ENCODE measurements around the gene WASF1.

Gene WASF1

GRCh38 chr6:110116258-110116657 is 63.2 kb downstream of the WASF1 start:
- no peak overlapping the region for H3K23ac ChIP-seq (ENCODE audit: low read length in 2 of 2)
- peaks cover 6% of the 10 kb centered on the region for H3K79me1 ChIP-seq (replicated peaks; ENCODE audit: low read length, poor library complexity, severe bottlenecking)
- no peak overlapping the region for H3K9ac ChIP-seq (ENCODE audit: low read length)
- no peaks in the 10 kb centered on the region for H3K27me3 ChIP-seq (ENCODE audit: control insufficient read depth in 1 of 2, insufficient read depth in 1 of 2, low read length in 2 of 2)
- peaks cover 0 to 19% of the 10 kb centered on the region in 2 experiments for H3K36me3 ChIP-seq (ENCODE audit: control insufficient read depth in 1 of 2, insufficient read depth in 2 of 2, low read depth in 1 of 2, low read length in 2 of 2)
- peaks cover 3% of the 10 kb centered on the region for H3K9me3 ChIP-seq (ENCODE audit: control insufficient read depth, low read length)
- H2BK120ac ChIP-seq (ENCODE audit: low read depth, low read length): no peak overlapping the region
- H3K14ac ChIP-seq (ENCODE audit: low read length in 2 of 2): no peak overlapping the region
- no peak overlapping the region for H2BK15ac ChIP-seq (ENCODE audit: low read depth, poor library complexity, severe bottlenecking)
- no peak overlapping the region for H4K8ac ChIP-seq (ENCODE audit: low read length)
- H4K91ac ChIP-seq (ENCODE audit: low read length): no peak overlapping the region
- no peaks in the 10 kb centered on the region for H3K4me1 ChIP-seq (ENCODE audit: control insufficient read depth, insufficient read depth, low read depth, low read length)
- no peak overlapping the region for H3K4ac ChIP-seq (ENCODE audit: low read depth in 1 of 2, low read length in 2 of 2)
- H2AK5ac ChIP-seq (ENCODE audit: low read length, severe bottlenecking): no peak overlapping the region
- H3K27ac ChIP-seq (ENCODE audit: low read length, poor library complexity, severe bottlenecking): no peak overlapping the region
- no peak overlapping the region for H3K18ac ChIP-seq (ENCODE audit: low read depth in 1 of 2, low read length in 2 of 2)
- no peak overlapping the region for H2AFZ ChIP-seq (ENCODE audit: low read depth, low read length)
- no peak for DNase-seq
- H2BK5ac ChIP-seq (ENCODE audit: low read depth, low read length, poor library complexity, severe bottlenecking): no peak overlapping the region
- 70% methylated on average over 8 of the region's 8 CpGs for WGBS
- no peak overlapping the region for H3K4me2 ChIP-seq (ENCODE audit: low read length, poor library complexity, severe bottlenecking)
- H2BK12ac ChIP-seq (ENCODE audit: low read length in 2 of 2): no peak overlapping the region
- H3K4me3 ChIP-seq (ENCODE audit: insufficient read depth in 1 of 2, low read depth in 1 of 2, low read length in 2 of 2): no peak overlapping the region

GRCh38 chr6:110114004-110114403 is 65.5 kb downstream of the WASF1 start:
- H3K4ac ChIP-seq (ENCODE audit: low read depth in 1 of 2, low read length in 2 of 2): no peak overlapping the region
- no peak overlapping the region for H2AFZ ChIP-seq (ENCODE audit: low read depth, low read length)
- H2BK5ac ChIP-seq (ENCODE audit: low read depth, low read length, poor library complexity, severe bottlenecking): no peak overlapping the region
- no peak overlapping the region for H3K27ac ChIP-seq (ENCODE audit: low read length, poor library complexity, severe bottlenecking)
- no peak overlapping the region for H2BK120ac ChIP-seq (ENCODE audit: low read depth, low read length)
- no peak overlapping the region for H3K14ac ChIP-seq (ENCODE audit: low read length in 2 of 2)
- no peak overlapping the region for H3K18ac ChIP-seq (ENCODE audit: low read depth in 1 of 2, low read length in 2 of 2)
- H3K23ac ChIP-seq (ENCODE audit: low read length in 2 of 2): no peak overlapping the region
- H3K4me2 ChIP-seq (ENCODE audit: low read length, poor library complexity, severe bottlenecking): no peak overlapping the region
- no peak overlapping the region for H3K9ac ChIP-seq (ENCODE audit: low read length)
- no peaks in the 10 kb centered on the region for H3K27me3 ChIP-seq (ENCODE audit: control insufficient read depth in 1 of 2, insufficient read depth in 1 of 2, low read length in 2 of 2)
- H2AK5ac ChIP-seq (ENCODE audit: low read length, severe bottlenecking): no peak overlapping the region
- no peak for DNase-seq
- peaks cover 0 to 15% of the 10 kb centered on the region in 2 experiments for H3K36me3 ChIP-seq (ENCODE audit: control insufficient read depth in 1 of 2, insufficient read depth in 2 of 2, low read depth in 1 of 2, low read length in 2 of 2)
- H4K91ac ChIP-seq (ENCODE audit: low read length): no peak overlapping the region
- H3K9me3 ChIP-seq (ENCODE audit: control insufficient read depth, low read length): no peaks in the 10 kb centered on the region
- peaks cover 6% of the 10 kb centered on the region for H3K79me1 ChIP-seq (replicated peaks; ENCODE audit: low read length, poor library complexity, severe bottlenecking)
- no peak overlapping the region for H4K8ac ChIP-seq (ENCODE audit: low read length)
- no peak overlapping the region for H2BK12ac ChIP-seq (ENCODE audit: low read length in 2 of 2)
- H2BK15ac ChIP-seq (ENCODE audit: low read depth, poor library complexity, severe bottlenecking): no peak overlapping the region
- H3K4me1 ChIP-seq (ENCODE audit: control insufficient read depth, insufficient read depth, low read depth, low read length): no peaks in the 10 kb centered on the region
- H3K4me3 ChIP-seq (ENCODE audit: insufficient read depth in 1 of 2, low read depth in 1 of 2, low read length in 2 of 2): no peak overlapping the region

- no peak overlapping the region for H3K4ac ChIP-seq (ENCODE audit: low read depth in 1 of 2, low read length in 2 of 2)
- no peaks in the 10 kb centered on the region for H3K27me3 ChIP-seq (ENCODE audit: control insufficient read depth in 1 of 2, insufficient read depth in 1 of 2, low read length in 2 of 2)
- H3K79me1 ChIP-seq (replicated peaks; ENCODE audit: low read length, poor library complexity, severe bottlenecking): no peaks in the 10 kb centered on the region
- no peak overlapping the region for H2BK5ac ChIP-seq (ENCODE audit: low read depth, low read length, poor library complexity, severe bottlenecking)
- H4K8ac ChIP-seq (ENCODE audit: low read length): no peak overlapping the region
- H2BK12ac ChIP-seq (ENCODE audit: low read length in 2 of 2): no peak overlapping the region
- H3K4me3 ChIP-seq (ENCODE audit: insufficient read depth in 1 of 2, low read depth in 1 of 2, low read length in 2 of 2): no peak overlapping the region
- H3K36me3 ChIP-seq (ENCODE audit: control insufficient read depth in 1 of 2, insufficient read depth in 2 of 2, low read depth in 1 of 2, low read length in 2 of 2): peaks cover 7 to 69% of the 10 kb centered on the region in 2 experiments
- no peak overlapping the region for H2BK120ac ChIP-seq (ENCODE audit: low read depth, low read length)
- no peak overlapping the region for H3K4me2 ChIP-seq (ENCODE audit: low read length, poor library complexity, severe bottlenecking)
- no peak overlapping the region for H3K27ac ChIP-seq (ENCODE audit: low read length, poor library complexity, severe bottlenecking)
- H2BK15ac ChIP-seq (ENCODE audit: low read depth, poor library complexity, severe bottlenecking): no peak overlapping the region
- H3K9ac ChIP-seq (ENCODE audit: low read length): no peak overlapping the region
- no peaks in the 10 kb centered on the region for H3K9me3 ChIP-seq (ENCODE audit: control insufficient read depth, low read length)
- H3K14ac ChIP-seq (ENCODE audit: low read length in 2 of 2): no peak overlapping the region
- H3K18ac ChIP-seq (ENCODE audit: low read depth in 1 of 2, low read length in 2 of 2): no peak overlapping the region
- no peak overlapping the region for H3K23ac ChIP-seq (ENCODE audit: low read length in 2 of 2)
- 89% methylated on average over 3 of the region's 4 CpGs for WGBS
- no peaks in the 10 kb centered on the region for H3K4me1 ChIP-seq (ENCODE audit: control insufficient read depth, insufficient read depth, low read depth, low read length)
- H2AFZ ChIP-seq (ENCODE audit: low read depth, low read length): no peak overlapping the region
- no peak for DNase-seq
- H4K91ac ChIP-seq (ENCODE audit: low read length): no peak overlapping the region
- H2AK5ac ChIP-seq (ENCODE audit: low read length, severe bottlenecking): no peak overlapping the region
Observed at GRCh38 chr6:110105296-110105695, 74.2 kb downstream of the WASF1 start.

GRCh38 chr6:110103260-110103659 is 76.2 kb downstream of the WASF1 start:
- no peak overlapping the region for H3K9ac ChIP-seq (ENCODE audit: low read length)
- H3K23ac ChIP-seq (ENCODE audit: low read length in 2 of 2): no peak overlapping the region
- H3K4ac ChIP-seq (ENCODE audit: low read depth in 1 of 2, low read length in 2 of 2): no peak overlapping the region
- H3K27me3 ChIP-seq (ENCODE audit: control insufficient read depth in 1 of 2, insufficient read depth in 1 of 2, low read length in 2 of 2): no peaks in the 10 kb centered on the region
- no peak overlapping the region for H2BK12ac ChIP-seq (ENCODE audit: low read length in 2 of 2)
- H3K9me3 ChIP-seq (ENCODE audit: control insufficient read depth, low read length): no peaks in the 10 kb centered on the region
- no peaks in the 10 kb centered on the region for H3K79me1 ChIP-seq (replicated peaks; ENCODE audit: low read length, poor library complexity, severe bottlenecking)
- H3K18ac ChIP-seq (ENCODE audit: low read depth in 1 of 2, low read length in 2 of 2): no peak overlapping the region
- no peak overlapping the region for H4K91ac ChIP-seq (ENCODE audit: low read length)
- H3K14ac ChIP-seq (ENCODE audit: low read length in 2 of 2): no peak overlapping the region
- WGBS: 90% methylated on average over 3 of the region's 4 CpGs
- no peak overlapping the region for H2BK15ac ChIP-seq (ENCODE audit: low read depth, poor library complexity, severe bottlenecking)
- H3K27ac ChIP-seq (ENCODE audit: low read length, poor library complexity, severe bottlenecking): no peak overlapping the region
- DNase-seq: no peak
- H2BK5ac ChIP-seq (ENCODE audit: low read depth, low read length, poor library complexity, severe bottlenecking): no peak overlapping the region
- H3K4me1 ChIP-seq (ENCODE audit: control insufficient read depth, insufficient read depth, low read depth, low read length): no peaks in the 10 kb centered on the region
- H3K36me3 ChIP-seq (ENCODE audit: control insufficient read depth in 1 of 2, insufficient read depth in 2 of 2, low read depth in 1 of 2, low read length in 2 of 2): peaks cover 13 to 76% of the 10 kb centered on the region in 2 experiments
- H2AK5ac ChIP-seq (ENCODE audit: low read length, severe bottlenecking): no peak overlapping the region
- no peak overlapping the region for H2BK120ac ChIP-seq (ENCODE audit: low read depth, low read length)
- no peak overlapping the region for H4K8ac ChIP-seq (ENCODE audit: low read length)
- H3K4me3 ChIP-seq (ENCODE audit: insufficient read depth in 1 of 2, low read depth in 1 of 2, low read length in 2 of 2): no peak overlapping the region
- no peak overlapping the region for H3K4me2 ChIP-seq (ENCODE audit: low read length, poor library complexity, severe bottlenecking)
- no peak overlapping the region for H2AFZ ChIP-seq (ENCODE audit: low read depth, low read length)

All from mesenchymal stem cell (in vitro differentiated cells and primary cell).